Measurements from ENCODE around the gene GNA15. TPM values are rescaled to one million over a fixed set of nuclear protein-coding genes. Genes with fewer than 3 reads are reported as not detected.

The GNA15 gene
- total RNA-seq, 1 donor from 2014 or later: 0.13 TPM

GRCh38 chr19:3114811-3115210 lies 21.0 kb upstream of the GNA15 start:
- no peaks in the 10 kb centered on the region for H3K4me1 Mint-ChIP-seq
- no peak overlapping the region for H3K27ac Mint-ChIP-seq
- H3K27me3 Mint-ChIP-seq (ENCODE audit: low read depth): no peaks in the 10 kb centered on the region
- peaks cover 7% of the 10 kb centered on the region for H3K36me3 Mint-ChIP-seq
- no peak for TF ChIP-seq CTCF (IDR thresholded peaks at IDR 0.05; ENCODE audit: unreplicated experiment)
- no peak for DNase-seq (ENCODE audit: low spot score in 2 of 2, unreplicated experiment in 2 of 2)
- H3K4me3 Mint-ChIP-seq: no peak overlapping the region
- H3K9me3 Mint-ChIP-seq: no peaks in the 10 kb centered on the region

GRCh38 chr19:3115411-3115810 lies 20.4 kb upstream of the GNA15 start:
- TF ChIP-seq CTCF (IDR thresholded peaks at IDR 0.05; ENCODE audit: unreplicated experiment): no peak
- no peak overlapping the region for H3K4me3 Mint-ChIP-seq
- no peak overlapping the region for H3K27ac Mint-ChIP-seq
- H3K9me3 Mint-ChIP-seq: no peaks in the 10 kb centered on the region
- peaks cover 7% of the 10 kb centered on the region for H3K36me3 Mint-ChIP-seq
- DNase-seq (ENCODE audit: low spot score in 2 of 2, unreplicated experiment in 2 of 2): no peak
- H3K27me3 Mint-ChIP-seq (ENCODE audit: low read depth): no peaks in the 10 kb centered on the region
- no peaks in the 10 kb centered on the region for H3K4me1 Mint-ChIP-seq

- Mint-ChIP-seq H3K4me3 (no peak overlapping the region), H3K9me3 (no peaks in the 10 kb centered on the region), H3K4me1 (no peaks in the 10 kb centered on the region), H3K27me3 (ENCODE audit: low read depth) (no peaks in the 10 kb centered on the region), H3K27ac (no peak overlapping the region), H3K36me3 (peaks cover 6% of the 10 kb centered on the region)
- no peak for DNase-seq (ENCODE audit: low spot score in 2 of 2, unreplicated experiment in 2 of 2)
- TF ChIP-seq CTCF (IDR thresholded peaks at IDR 0.05; ENCODE audit: unreplicated experiment): no peak
These were observed 19.8 kb upstream of the GNA15 start for GRCh38 chr19:3115916-3116602.

GRCh38 chr19:3116621-3117020 lies 19.2 kb upstream of the GNA15 start:
- Mint-ChIP-seq H3K27ac (no peak overlapping the region), H3K9me3 (no peaks in the 10 kb centered on the region)

GRCh38 chr19:3117716-3118115 lies 18.1 kb upstream of the GNA15 start:
- DNase-seq (ENCODE audit: low spot score in 2 of 2, unreplicated experiment in 2 of 2): no peak
- Mint-ChIP-seq H3K36me3 (peaks cover 3% of the 10 kb centered on the region), H3K9me3 (no peaks in the 10 kb centered on the region), H3K27ac (no peak overlapping the region), H3K27me3 (ENCODE audit: low read depth) (no peaks in the 10 kb centered on the region), H3K4me3 (no peak overlapping the region), H3K4me1 (no peaks in the 10 kb centered on the region)
- no peak for TF ChIP-seq CTCF (IDR thresholded peaks at IDR 0.05; ENCODE audit: unreplicated experiment)

More at GRCh38 chr19:3116621-3117020, 19.2 kb upstream of the GNA15 start:
- no peak for DNase-seq (ENCODE audit: low spot score in 2 of 2, unreplicated experiment in 2 of 2)
- no peak overlapping the region for H3K4me3 Mint-ChIP-seq
- TF ChIP-seq CTCF (IDR thresholded peaks at IDR 0.05; ENCODE audit: unreplicated experiment): no peak
- H3K4me1 Mint-ChIP-seq: no peaks in the 10 kb centered on the region
- H3K27me3 Mint-ChIP-seq (ENCODE audit: low read depth): no peaks in the 10 kb centered on the region
- peaks cover 7% of the 10 kb centered on the region for H3K36me3 Mint-ChIP-seq
